Adrenal gland (tissue), 12 donors: ENCODE measurements around the gene ENTREP1. TPM values are rescaled to one million over a fixed set of nuclear protein-coding genes. Genes with fewer than 3 reads are reported as not detected.

Experiments used
- DNase-seq, 7 donors: peaks; one replicate each; pipeline ENCODE4 v3.0.0-alpha.2; 2019 to 2020
- H3K27ac ChIP-seq, 5 donors: fragments of 200-600 bp; sonication (generic) in 4 of 5; 1 replicate in 3 of 5; 2 replicates in 2 of 5; pipeline versions ENCODE4 v1.5.1 to v1.8.0; 2016 to 2020; ENCODE audit warnings: mild to moderate bottlenecking in 1 of 5
- H3K27me3 ChIP-seq: fragments of 200-600 bp; 2 replicates; pipeline ENCODE4 v1.8.0; 2021
- H3K36me3 ChIP-seq, 2 donors: fragments of 200-600 bp; replicated peaks in 1 of 2; 1 replicate in 1 of 2; 2 replicates in 1 of 2; pipeline versions ENCODE4 v1.5.1 to v1.8.0; 2018 to 2022
- H3K4me1 ChIP-seq, 2 donors: fragments of 200-600 bp; replicated peaks in 1 of 2; 1 replicate in 1 of 2; 2 replicates in 1 of 2; pipeline versions ENCODE4 v1.5.1 to v1.8.0; 2018 to 2021
- H3K4me3 ChIP-seq, 4 donors: fragments of 200-600 bp; sonication (generic) in 3 of 4; one replicate each; pipeline ENCODE4 v1.5.1; 2016 to 2018
- H3K9me3 ChIP-seq, 3 donors: fragments of 200-600 bp; sonication (generic) in 1 of 3; replicated peaks in 1 of 3; 1 replicate in 2 of 3; 2 replicates in 1 of 3; pipeline versions ENCODE4 v1.5.1 to v1.8.0; 2016 to 2021
- CTCF ChIP-seq, 6 experiments: fragments of 450-650 bp in 4 of 6; fragments of 200-600 bp in 2 of 6; sonication (generic) in 1 of 6; IDR thresholded peaks; 1 replicate in 5 of 6; 2 replicates in 1 of 6; pipeline versions ENCODE4 v1.5.1 to v1.8.0; 2016 to 2021; ENCODE audit warnings: antibody characterized with exemption in 6 of 6, mild to moderate bottlenecking in 2 of 6, moderate library complexity in 1 of 6
- POLR2A ChIP-seq, 2 donors: fragments of 450-650 bp; IDR thresholded peaks; one replicate each; pipeline ENCODE4 v1.6.1; 2017; ENCODE audit warnings: antibody characterized with exemption in 2 of 2, mild to moderate bottlenecking in 2 of 2, moderate library complexity in 1 of 2
- WGBS, 4 donors: extraction: QIAGEN DNeasy Blood & Tissue Kit in 2 of 4; methylation state at CpG; one replicate each; pipeline versions ENCODE4 v1.1.5 to v1.1.7; 2013 to 2017; 5-methylcytosine and 5-hydroxymethylcytosine counted together
- intact Hi-C, 2 donors: fragments of 100-400 bp; cut with DNase I; formaldehyde crosslinking; loops; one replicate each; pipeline versions ENCODE4 v1.14.1 to v1.15.0; 2022 to 2023
- polyA plus RNA-seq, 3 donors: library from polyadenylated mRNA; stranded (reverse); fragments of 200-250 nt in 2 of 3; fragments of 350-450 nt in 1 of 3; fragmentation: Illumina TruSeq in 1 of 3; extraction: RNeasy Lipid Tissue Mini Kit (QIAGEN cat#74804) in 1 of 3; gene quantifications; one replicate each; pipeline ENCODE4 v1.2.3, GENCODE V29; 2013 to 2014
- total RNA-seq, 9 donors: library from RNA; depleted of rRNA in 4 of 9; stranded (reverse); fragments of >200 nt in 4 of 9; fragments of 120-200 nt in 1 of 9; fragmentation: NEBNext Ultra II Directional in 1 of 9; extraction: Animal tissue kit (Norgen Biotek cat#: 25700) in 1 of 9; gene quantifications; one replicate each; pipeline versions ENCODE4 v1.1.0 to v1.2.4, GENCODE V29; 2013 to 2023
- donor health status: healthy with polysubstance abuse.
- donor health status: Bipolar disorder and iron deficiency.
- donor health status: DM: yes; HTN: yes; CAD: no.
- donor health status: DM: no; HTN: no; CAD: no.
- donor health status: DM: no; HTN: no; CAD: no.
- donor health status: DM: yes; HTN: yes; CAD: no.

The ENTREP1 gene
- total and polyA plus RNA-seq, 12 donors, result 2.5 to 13.7 (median 6.9) TPM

GRCh38 chr9:69331444-69331843, 6.4 kb downstream of the ENTREP1 start:
- Histone ChIP-seq H3K36me3 (no peaks in the 10 kb centered on the region), H3K9me3 (no peaks in the 10 kb centered on the region), H3K4me1 (peaks cover 0 to 4% of the 10 kb centered on the region in 2 donors), H3K27ac (no peak overlapping the region), H3K4me3 (no peak overlapping the region), H3K27me3 (no peaks in the 10 kb centered on the region)
- intact Hi-C loops, result no loop called here
- 84 to 100% (median 97%) methylated on average over 3 of the region's 3 CpGs for WGBS, 4 donors
- no peak for TF ChIP-seq CTCF (IDR thresholded peaks at IDR 0.05)
- DNase-seq, result no peak

GRCh38 chr9:69332067-69332685, 7.2 kb downstream of the ENTREP1 start:
- DNase-seq, result no peak
- 92 to 97% (median 95%) methylated on average over 5 of the region's 5 CpGs for WGBS, 4 donors
- intact Hi-C loops, result no loop called here
- Histone ChIP-seq H3K4me1 (peaks cover 0 to 4% of the 10 kb centered on the region in 2 donors), H3K27me3 (no peaks in the 10 kb centered on the region), H3K9me3 (no peaks in the 10 kb centered on the region), H3K4me3 (no peak overlapping the region), H3K27ac (no peak overlapping the region), H3K36me3 (no peaks in the 10 kb centered on the region)
- TF ChIP-seq POLR2A (IDR thresholded peaks at IDR 0.05), result no peak

GRCh38 chr9:69333716-69334115, 8.7 kb downstream of the ENTREP1 start:
- H3K4me1 ChIP-seq, result peaks cover 0 to 4% of the 10 kb centered on the region in 2 donors
- H3K9me3 ChIP-seq, result no peaks in the 10 kb centered on the region
- intact Hi-C loops, result no loop called here
- WGBS, 4 donors, result 64 to 100% (median 94%) methylated on average over 2 of the region's 2 CpGs
- H3K27ac ChIP-seq, result no peak overlapping the region
- no peak for TF ChIP-seq CTCF (IDR thresholded peaks at IDR 0.05)
- no peak for TF ChIP-seq POLR2A (IDR thresholded peaks at IDR 0.05)
- DNase-seq, result no peak
- H3K27me3 ChIP-seq, result no peaks in the 10 kb centered on the region
- H3K36me3 ChIP-seq, result no peaks in the 10 kb centered on the region
- H3K4me3 ChIP-seq, result no peak overlapping the region

- peaks cover 0 to 4% of the 10 kb centered on the region in 2 donors for H3K4me1 ChIP-seq
- H3K27ac ChIP-seq, result peak overlapping the region in 1 of 5 donors; percentile 16
- no peaks in the 10 kb centered on the region for H3K27me3 ChIP-seq
- no peak overlapping the region for H3K4me3 ChIP-seq
- peak in 1 of 7 donors; percentile 39 for DNase-seq
- TF ChIP-seq POLR2A (IDR thresholded peaks at IDR 0.05), result no peak
- no peak for TF ChIP-seq CTCF (IDR thresholded peaks at IDR 0.05)
- H3K36me3 ChIP-seq, result no peaks in the 10 kb centered on the region
- intact Hi-C loops, result no loop called here
- H3K9me3 ChIP-seq, result no peaks in the 10 kb centered on the region
These were observed 9.3 kb downstream of the ENTREP1 start for GRCh38 chr9:69334317-69334716.

- DNase-seq, result no peak
- intact Hi-C loops, result no loop called here
- TF ChIP-seq CTCF (IDR thresholded peaks at IDR 0.05), result no peak
- TF ChIP-seq POLR2A (IDR thresholded peaks at IDR 0.05), result no peak
- no peaks in the 10 kb centered on the region for H3K9me3 ChIP-seq
- no peak overlapping the region for H3K27ac ChIP-seq
- no peak overlapping the region for H3K4me3 ChIP-seq
- WGBS, 4 donors, result 85 to 95% (median 91%) methylated on average over 1 to 2 of the region's 2 CpGs
- H3K27me3 ChIP-seq, result no peaks in the 10 kb centered on the region
- H3K4me1 ChIP-seq, result no peaks in the 10 kb centered on the region
- H3K36me3 ChIP-seq, result no peaks in the 10 kb centered on the region
These were observed 14.6 kb downstream of the ENTREP1 start for GRCh38 chr9:69339620-69340019.
